GM13976 (cell line): ENCODE measurements around the gene CACNG5.

Experiments used
- DNase-seq: peaks from one replicate; pipeline ENCODE4 v3.0.0; 2012; ENCODE audit warnings: low spot score
- CTCF ChIP-seq: IDR thresholded peaks from 2 replicates; pipeline ENCODE4 v1.5.1; 2012; ENCODE audit warnings: borderline replicate concordance, mild to moderate bottlenecking; ENCODE audit not compliant: insufficient read depth; ENCODE audit errors: extremely low read depth, missing control alignments, control extremely low read depth
- in situ Hi-C: fragments of 300-500 bp; cut with MboI; formaldehyde crosslinking; loops from one replicate; pipeline ENCODE4 v1.12.0; 2022; ENCODE audit warnings: low sequenced_read_pairs, mixed read lengths, inconsistent platforms; ENCODE audit not compliant: unreplicated experiment

CACNG5 gene

GRCh38 chr17:66829883-66830282 is 5.0 kb upstream of the CACNG5 start:
- no peak for DNase-seq
- in situ Hi-C loops, result no loop called here
- no peak for TF ChIP-seq CTCF

DNA sequence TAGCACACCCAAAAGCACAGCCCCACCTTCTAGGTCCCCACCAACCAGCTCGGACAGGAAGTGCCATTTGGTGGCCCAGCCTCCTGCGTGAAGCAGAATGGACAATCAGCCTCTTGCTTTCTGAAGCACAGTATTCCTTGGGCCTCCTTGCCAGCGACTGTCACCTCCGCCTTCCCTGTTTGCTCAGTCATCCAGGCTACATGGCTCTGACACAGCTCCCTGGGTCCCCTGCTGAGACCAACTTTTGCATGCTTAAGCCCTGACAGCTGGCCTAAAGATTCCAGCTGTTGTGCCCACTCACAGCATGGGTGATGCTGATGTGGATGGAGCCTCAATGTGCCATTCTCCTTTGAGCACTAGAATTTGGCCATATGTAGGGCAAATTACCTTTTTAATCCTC is 4.5 kb upstream of the CACNG5 start:
- DNase-seq, result no peak
- in situ Hi-C loops, result no loop called here
- no peak for TF ChIP-seq CTCF

- no peak for DNase-seq
- in situ Hi-C loops, result no loop called here
- no peak for TF ChIP-seq CTCF
Observed at GRCh38 chr17:66831383-66832210, 3.3 kb upstream of the CACNG5 start.

- TF ChIP-seq CTCF, result no peak
- in situ Hi-C loops, result no loop called here
- no peak for DNase-seq
Observed at GRCh38 chr17:66833201-66833600, 1.7 kb upstream of the CACNG5 start.

GRCh38 chr17:66834426-66834918 is 445 bp upstream of the CACNG5 start:
- in situ Hi-C loops, result no loop called here
- no peak for DNase-seq
- no peak for TF ChIP-seq CTCF

DNA sequence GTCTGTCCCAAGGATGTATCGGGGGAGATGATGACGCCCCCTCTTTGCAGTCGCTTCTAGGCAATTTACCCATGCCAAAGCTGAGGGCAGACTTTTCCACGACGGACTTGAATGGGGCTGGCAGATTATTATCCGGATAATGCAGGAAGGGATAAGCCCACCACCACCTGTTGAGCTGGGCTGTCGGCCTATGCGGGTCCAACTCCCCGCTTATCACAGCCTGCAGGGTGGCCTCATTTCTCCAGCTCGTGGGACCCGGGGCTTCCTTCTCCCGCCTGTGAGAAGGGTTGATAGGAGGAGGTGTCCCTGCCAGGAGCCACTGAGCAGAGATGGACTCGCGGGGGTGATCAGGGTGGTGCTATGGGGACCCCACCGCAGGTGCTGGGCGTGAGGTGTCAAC is 559 bp downstream of the CACNG5 start:
- in situ Hi-C loops, result no loop called here
- no peak for DNase-seq
- TF ChIP-seq CTCF, result no peak
